Esophagus muscularis mucosa (tissue), 4 donors: Measurements from ENCODE around the gene FAM209B. TPM values are rescaled to one million over a fixed set of nuclear protein-coding genes. Genes with fewer than 3 reads are reported as not detected.
"Not testable (repeated sequence)": the region's sequence is repeated elsewhere in the genome, so short reads cannot be mapped to it uniquely, and the experiment has no call there.

Experiments
- DNase-seq: peaks from one replicate; pipeline ENCODE4 v3.0.0-alpha.2; 2017; ENCODE audit errors: extremely low spot score
- H3K27ac ChIP-seq, 4 donors: fragments of 200-600 bp; sonication (generic); replicated peaks in 1 of 4; 1 replicate in 3 of 4; 2 replicates in 1 of 4; pipeline ENCODE4 v1.5.1; 2016 to 2019; ENCODE audit warnings: mild to moderate bottlenecking in 1 of 4
- H3K27me3 ChIP-seq, 4 donors: fragments of 200-600 bp; sonication (generic); one replicate each; pipeline versions ENCODE4 v1.5.1 to v1.6.0; 2016 to 2019
- H3K36me3 ChIP-seq, 4 donors: fragments of 200-600 bp; sonication (generic); one replicate each; pipeline ENCODE4 v1.5.1; 2016 to 2019
- H3K4me1 ChIP-seq, 4 donors: fragments of 200-600 bp; sonication (generic); one replicate each; pipeline ENCODE4 v1.5.1; 2016 to 2019
- H3K4me3 ChIP-seq, 4 donors: fragments of 200-600 bp; sonication (generic); 1 replicate in 2 of 4; 2 replicates in 2 of 4; pipeline ENCODE4 v1.5.1; 2016 to 2019; ENCODE audit warnings: mild to moderate bottlenecking in 4 of 4, moderate library complexity in 1 of 4
- H3K9me3 ChIP-seq, 4 donors: fragments of 200-600 bp; sonication (generic); 1 replicate in 3 of 4; 2 replicates in 1 of 4; pipeline ENCODE4 v1.5.1; 2016 to 2019
- EP300 ChIP-seq: sonication (generic); formaldehyde crosslinking; IDR thresholded peaks from one replicate; pipeline ENCODE4 v1.6.1; 2017; ENCODE audit warnings: antibody characterized with exemption
- POLR2A ChIP-seq: fragments of 450-650 bp; IDR thresholded peaks from one replicate; pipeline ENCODE4 v1.6.1; 2017; ENCODE audit warnings: antibody characterized with exemption, moderate library complexity, mild to moderate bottlenecking, low read depth
- POLR2AphosphoS5 ChIP-seq, 2 donors: sonication (generic); formaldehyde crosslinking; IDR thresholded peaks; one replicate each; pipeline ENCODE4 v1.6.1; 2017; ENCODE audit warnings: antibody characterized with exemption in 2 of 2
- WGBS: methylation state at CpG from one replicate; pipeline ENCODE4 v1.1.5; 2018; 5-methylcytosine and 5-hydroxymethylcytosine counted together
- intact Hi-C: fragments of 100-400 bp; cut with DNase I; formaldehyde crosslinking; loops from one replicate; pipeline ENCODE4 v1.15.1; 2023
- total RNA-seq, 4 donors: library from RNA; depleted of rRNA; stranded (reverse); fragments of >200 nt; gene quantifications; one replicate each; pipeline versions ENCODE4 v1.1.0 to v1.2.1, GENCODE V29; 2016
- TF ChIP-seq, protein P1 (sequence below), 3 experiments: fragments of 200-600 bp in 2 of 3; fragments of 450-650 bp in 1 of 3; sonication (generic) in 2 of 3; IDR thresholded peaks; one replicate each; pipeline ENCODE4 v1.5.1; 2017 to 2019; ENCODE audit warnings: antibody characterized with exemption in 3 of 3, mild to moderate bottlenecking in 2 of 3, moderate library complexity in 1 of 3

FAM209B gene
- total RNA-seq, 4 donors from 2014 or later: 0.52 TPM; not detected in 3

DNA sequence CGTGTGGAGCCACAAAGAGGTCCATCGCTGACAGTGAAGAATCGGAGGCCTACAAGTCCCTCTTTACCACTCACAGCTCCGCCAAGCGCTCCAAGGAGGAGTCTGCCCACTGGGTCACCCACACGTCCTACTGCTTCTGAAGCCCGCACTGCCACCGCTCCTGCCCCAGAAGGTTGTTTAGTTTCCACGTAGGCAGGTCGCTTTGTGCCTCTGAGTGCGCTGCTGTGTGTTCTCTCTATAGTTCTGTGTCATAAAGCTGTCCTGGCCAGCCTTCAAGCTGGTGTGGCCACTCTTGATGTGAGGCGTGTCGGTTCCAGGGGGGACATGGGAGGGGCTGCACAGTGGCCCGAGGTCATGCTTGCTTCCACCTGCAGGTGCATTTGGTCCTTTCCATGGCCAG is 14.9 kb upstream of the FAM209B start:
- Histone ChIP-seq H3K27me3 (no peaks in the 10 kb centered on the region), H3K9me3 (peaks cover 0 to 23% (median 15%) of the 10 kb centered on the region in 4 donors), H3K27ac (no peak overlapping the region), H3K4me3 (no peak overlapping the region), H3K4me1 (peaks cover 3 to 45% (median 39%) of the 10 kb centered on the region in 4 donors), H3K36me3 (peaks cover 26 to 63% (median 55%) of the 10 kb centered on the region in 4 donors)
- intact Hi-C loops: no loop called here
- no peak for DNase-seq
- WGBS: 90% methylated on average over 14 of the region's 14 CpGs
- TF ChIP-seq EP300: no peak
- TF ChIP-seq, protein P1, sequence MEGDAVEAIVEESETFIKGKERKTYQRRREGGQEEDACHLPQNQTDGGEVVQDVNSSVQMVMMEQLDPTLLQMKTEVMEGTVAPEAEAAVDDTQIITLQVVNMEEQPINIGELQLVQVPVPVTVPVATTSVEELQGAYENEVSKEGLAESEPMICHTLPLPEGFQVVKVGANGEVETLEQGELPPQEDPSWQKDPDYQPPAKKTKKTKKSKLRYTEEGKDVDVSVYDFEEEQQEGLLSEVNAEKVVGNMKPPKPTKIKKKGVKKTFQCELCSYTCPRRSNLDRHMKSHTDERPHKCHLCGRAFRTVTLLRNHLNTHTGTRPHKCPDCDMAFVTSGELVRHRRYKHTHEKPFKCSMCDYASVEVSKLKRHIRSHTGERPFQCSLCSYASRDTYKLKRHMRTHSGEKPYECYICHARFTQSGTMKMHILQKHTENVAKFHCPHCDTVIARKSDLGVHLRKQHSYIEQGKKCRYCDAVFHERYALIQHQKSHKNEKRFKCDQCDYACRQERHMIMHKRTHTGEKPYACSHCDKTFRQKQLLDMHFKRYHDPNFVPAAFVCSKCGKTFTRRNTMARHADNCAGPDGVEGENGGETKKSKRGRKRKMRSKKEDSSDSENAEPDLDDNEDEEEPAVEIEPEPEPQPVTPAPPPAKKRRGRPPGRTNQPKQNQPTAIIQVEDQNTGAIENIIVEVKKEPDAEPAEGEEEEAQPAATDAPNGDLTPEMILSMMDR (IDR thresholded peaks at IDR 0.05): no peak
- no peak for TF ChIP-seq POLR2AphosphoS5 (IDR thresholded peaks at IDR 0.05)
- TF ChIP-seq POLR2A: no peak

DNA sequence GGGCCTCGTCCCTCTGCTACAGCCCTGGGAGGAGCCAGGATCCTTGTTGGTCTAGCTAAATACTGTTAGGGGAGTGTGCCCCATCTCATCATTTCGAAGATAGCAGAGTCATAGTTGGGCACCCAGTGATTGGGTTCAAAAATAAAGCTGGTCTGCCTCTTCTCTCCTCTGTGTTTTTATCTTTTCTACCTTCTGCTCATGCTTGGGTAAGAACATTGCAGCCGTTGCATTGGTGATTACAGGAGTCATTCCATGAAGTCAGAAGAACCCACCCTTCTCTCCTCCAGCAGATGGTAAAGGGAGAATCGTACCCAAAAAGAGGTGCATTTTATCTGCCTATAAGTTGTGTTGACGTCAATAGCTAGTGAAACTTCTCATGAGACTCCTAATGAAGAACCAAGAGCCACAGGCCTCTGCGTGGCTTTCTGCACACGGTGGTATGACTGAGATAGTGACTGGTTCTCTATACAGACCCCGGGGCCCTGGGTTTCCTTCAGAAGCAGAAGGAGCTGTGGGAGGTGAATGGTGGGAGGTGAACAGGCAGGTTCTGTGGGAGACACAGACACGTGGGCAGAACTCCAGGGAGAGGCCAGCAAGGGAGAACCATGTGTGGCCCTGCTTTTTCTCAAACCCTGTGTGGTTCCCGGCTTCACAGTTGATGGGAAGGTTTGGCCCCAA is 14.2 kb upstream of the FAM209B start:
- peaks cover 3 to 38% (median 33%) of the 10 kb centered on the region in 4 donors for H3K4me1 ChIP-seq
- intact Hi-C loops: no loop called here
- H3K9me3 ChIP-seq: peaks cover 0 to 23% (median 15%) of the 10 kb centered on the region in 4 donors
- 96% methylated on average over 10 of the region's 10 CpGs for WGBS
- TF ChIP-seq POLR2A (no peak), EP300 (no peak), POLR2AphosphoS5 (IDR thresholded peaks at IDR 0.05) (no peak)
- TF ChIP-seq, protein P1 (IDR thresholded peaks at IDR 0.05): no peak
- no peaks in the 10 kb centered on the region for H3K27me3 ChIP-seq
- DNase-seq: no peak
- peaks cover 26 to 56% (median 48%) of the 10 kb centered on the region in 4 donors for H3K36me3 ChIP-seq
- no peak overlapping the region for H3K27ac ChIP-seq
- no peak overlapping the region for H3K4me3 ChIP-seq

DNA sequence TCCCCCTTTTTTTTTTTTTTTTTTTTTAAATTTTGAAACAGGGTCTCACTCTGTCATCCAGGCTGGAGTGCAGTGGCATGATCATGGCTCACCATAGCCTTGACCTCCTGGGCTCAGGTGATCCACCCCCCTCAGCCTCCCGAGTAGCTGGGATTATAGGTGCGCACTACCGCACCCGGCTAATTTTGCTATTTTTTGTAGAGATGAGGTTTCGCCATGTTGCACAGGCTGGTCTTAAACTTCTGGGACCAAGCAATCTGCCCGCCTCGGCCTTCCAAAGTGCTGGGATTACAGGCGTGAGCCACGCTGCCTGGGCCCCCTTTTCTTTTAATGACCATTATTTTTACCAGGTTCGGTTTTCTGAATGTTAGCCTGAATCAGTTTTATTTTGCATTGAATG is 13.5 kb upstream of the FAM209B start:
- H3K27me3 ChIP-seq: no peaks in the 10 kb centered on the region
- no peak overlapping the region for H3K4me3 ChIP-seq
- no peak overlapping the region for H3K27ac ChIP-seq
- WGBS: 97% methylated on average over 10 of the region's 10 CpGs
- peaks cover 3 to 35% (median 31%) of the 10 kb centered on the region in 4 donors for H3K4me1 ChIP-seq
- peaks cover 26 to 49% (median 44%) of the 10 kb centered on the region in 4 donors for H3K36me3 ChIP-seq
- no peak for DNase-seq
- peaks cover 0 to 23% (median 15%) of the 10 kb centered on the region in 4 donors for H3K9me3 ChIP-seq
- TF ChIP-seq POLR2AphosphoS5 (IDR thresholded peaks at IDR 0.05) (no peak), EP300 (no peak)
- intact Hi-C loops: no loop called here

DNA sequence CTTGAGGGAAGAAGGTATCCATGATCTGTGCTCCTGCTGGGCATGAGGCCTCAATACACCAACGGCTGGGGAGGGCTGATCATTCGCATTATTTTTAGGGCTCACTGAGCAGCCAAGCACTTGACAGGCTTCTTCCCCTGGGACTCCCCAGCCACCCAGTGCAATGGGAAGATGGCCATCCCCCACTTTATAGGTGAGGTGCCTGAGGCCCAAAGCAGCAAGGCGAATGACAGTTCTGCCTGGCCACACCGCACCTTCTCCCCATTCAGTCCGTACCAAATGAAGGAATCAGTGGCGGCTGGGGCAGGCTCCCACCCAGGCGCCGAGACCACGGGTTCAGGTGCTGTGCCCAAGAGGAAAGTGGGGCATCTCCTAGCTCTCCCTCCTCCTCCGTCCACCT is 12.9 kb upstream of the FAM209B start:
- no peak overlapping the region for H3K4me3 ChIP-seq
- peaks cover 26 to 45% (median 43%) of the 10 kb centered on the region in 4 donors for H3K36me3 ChIP-seq
- TF ChIP-seq POLR2AphosphoS5 (IDR thresholded peaks at IDR 0.05) (no peak), POLR2A (no peak), EP300 (no peak)
- TF ChIP-seq, protein P1 (IDR thresholded peaks at IDR 0.05): no peak
- H3K4me1 ChIP-seq: peaks cover 3 to 29% (median 26%) of the 10 kb centered on the region in 4 donors
- no peak for DNase-seq
- H3K27me3 ChIP-seq: no peaks in the 10 kb centered on the region
- 98% methylated on average over 10 of the region's 10 CpGs for WGBS
- intact Hi-C loops: no loop called here
- H3K9me3 ChIP-seq: peaks cover 0 to 23% (median 15%) of the 10 kb centered on the region in 4 donors
- H3K27ac ChIP-seq: no peak overlapping the region

DNA sequence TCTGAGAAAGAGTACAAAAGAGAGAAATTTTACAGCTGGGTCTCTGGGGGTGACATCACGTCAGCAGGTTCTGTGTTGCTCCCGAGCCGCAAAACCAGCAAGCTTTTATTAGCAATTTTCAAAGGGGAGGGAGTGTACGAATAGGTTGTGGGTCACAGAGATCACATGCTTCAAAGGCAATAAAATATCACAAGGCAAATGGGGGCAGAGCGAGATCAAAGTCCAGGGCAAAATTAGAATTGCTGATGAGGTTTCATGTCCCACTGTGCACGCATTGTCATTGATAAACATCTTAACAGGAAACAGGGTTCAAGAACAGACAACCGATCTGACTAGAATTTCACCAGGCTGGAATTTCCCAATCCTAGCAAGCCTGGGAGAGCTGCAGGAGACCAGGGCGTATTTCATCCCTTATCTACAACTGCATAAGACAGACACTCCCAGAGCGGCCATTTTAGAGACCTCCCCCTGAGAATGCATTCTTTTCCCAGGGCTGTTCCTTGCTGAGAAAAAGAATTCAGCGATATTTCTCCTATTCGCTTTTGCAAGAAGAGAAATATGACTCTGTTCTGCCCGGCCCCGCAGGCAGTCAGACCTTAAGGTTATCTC is 12.2 kb upstream of the FAM209B start:
- H3K4me3 ChIP-seq, H3K27me3 ChIP-seq, DNase-seq, intact Hi-C loops, H3K27ac ChIP-seq: not testable (repeated sequence)
- WGBS: 98% methylated on average over 13 of the region's 13 CpGs
- Histone ChIP-seq H3K4me1 (peaks cover under 1 to 22% (median 20%) of the 10 kb centered on the region in 4 donors), H3K36me3 (peaks cover 26 to 45% (median 43%) of the 10 kb centered on the region in 4 donors), H3K9me3 (peaks cover 0 to 23% (median 15%) of the 10 kb centered on the region in 4 donors)
